Activated T-helper 1 cell treated with anti-CD3 and anti-CD28 coated beads, Interleukin-2, amount 50 U/mL, for 16 hours (primary cell): ENCODE measurements around the gene ATP6V0C.
"Not testable (repeated sequence)": the region's sequence is repeated elsewhere in the genome, so short reads cannot be mapped to it uniquely, and the experiment has no call there.

Experiments used
- DNase-seq, 2 donors: peaks; one replicate each; pipeline ENCODE4 v3.0.0-alpha.2; 2020; ENCODE audit warnings: low read depth in 1 of 2, low spot score in 1 of 2

ATP6V0C gene

DNA sequence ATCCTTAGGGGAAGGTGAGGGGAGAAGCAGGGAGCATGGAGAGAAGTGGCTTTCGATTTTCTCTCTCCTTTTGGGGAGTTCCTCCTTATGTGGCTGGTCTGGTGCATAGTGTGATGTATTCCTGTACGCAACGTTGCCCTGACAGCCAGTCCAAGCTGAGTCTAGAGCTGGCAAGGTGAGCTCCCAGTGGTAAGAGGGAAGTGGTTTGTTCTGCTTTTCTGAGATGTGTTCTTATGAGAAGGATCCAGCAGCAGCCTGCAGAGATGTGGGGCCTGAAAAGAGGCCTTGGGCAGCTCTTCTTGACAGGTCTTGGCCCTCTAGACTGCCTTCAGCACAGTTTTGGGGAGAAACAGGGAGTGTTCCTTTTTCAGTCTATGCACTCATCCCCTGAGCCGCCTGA, 27.2 kb downstream of the ATP6V0C start:
- DNase-seq = not testable (repeated sequence)

DNA sequence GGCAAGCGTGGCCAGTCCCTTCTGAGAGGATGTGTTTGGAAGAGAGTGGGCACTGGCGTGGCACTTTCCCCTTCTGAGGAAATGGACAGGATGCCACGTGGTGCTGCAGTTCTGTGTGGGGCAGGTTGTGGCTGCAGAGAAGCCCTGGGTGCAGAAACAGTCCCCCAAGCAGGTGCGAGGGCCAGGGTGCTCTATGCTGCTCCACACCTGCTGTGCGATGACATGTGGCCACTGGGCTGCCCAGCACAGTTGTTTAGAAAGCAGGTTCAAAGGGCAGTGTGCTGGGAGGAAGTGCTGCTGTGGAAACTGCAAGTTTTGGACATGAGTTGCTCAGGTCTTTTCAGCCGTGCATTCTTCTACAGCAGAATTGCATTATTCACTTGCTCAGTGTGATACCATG, 27.7 kb downstream of the ATP6V0C start:
- DNase-seq = not testable (repeated sequence)

DNA sequence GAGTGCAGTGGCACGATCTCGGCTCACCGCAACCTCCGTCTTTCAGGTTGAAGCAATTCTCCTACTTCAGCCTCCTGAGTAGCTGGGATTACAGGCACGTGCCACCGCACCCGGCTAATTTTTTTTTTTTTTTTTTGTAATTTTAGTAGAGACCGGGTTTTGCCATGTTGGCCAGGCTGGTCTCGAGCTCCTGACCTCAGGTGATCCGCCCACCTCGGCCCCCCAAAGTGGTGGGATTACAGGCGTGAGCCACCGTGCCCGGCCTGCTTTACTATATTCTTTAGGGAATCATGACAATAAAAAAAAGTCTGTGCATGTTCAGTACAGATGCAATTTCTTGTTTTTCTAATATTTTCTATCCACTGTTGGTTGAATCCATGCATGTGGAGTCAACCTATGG, 30.0 kb downstream of the ATP6V0C start:
- not testable (repeated sequence) for DNase-seq

GRCh38 chr16:2550283-2550878, 36.6 kb downstream of the ATP6V0C start:
- DNase-seq = not testable (repeated sequence)

GRCh38 chr16:2551420-2551889, 37.7 kb downstream of the ATP6V0C start:
- not testable (repeated sequence) for DNase-seq

- not testable (repeated sequence) for DNase-seq
These were observed 41.1 kb downstream of the ATP6V0C start for GRCh38 chr16:2554709-2555425.

DNA sequence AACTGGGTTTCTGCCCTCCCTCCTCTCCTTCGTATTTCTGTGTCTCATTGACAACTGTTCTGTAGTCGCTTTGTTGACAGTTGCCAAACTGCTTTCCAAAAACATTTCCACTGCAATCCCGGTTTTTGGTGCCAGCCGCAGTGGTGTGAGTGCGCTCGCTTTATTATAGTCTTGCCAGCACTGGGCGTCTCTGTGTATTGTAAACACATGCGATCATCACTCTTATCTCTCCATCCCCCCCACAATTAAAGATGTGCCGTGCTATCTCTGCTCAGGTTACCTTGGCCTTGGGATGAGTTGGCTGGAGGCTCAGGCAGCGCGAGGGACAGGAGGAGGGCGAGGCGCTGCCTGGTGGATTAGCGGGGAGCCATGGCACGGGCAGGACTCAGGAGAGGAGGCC, 43.4 kb downstream of the ATP6V0C start:
- not testable (repeated sequence) for DNase-seq

- DNase-seq = not testable (repeated sequence)
These were observed 46.5 kb downstream of the ATP6V0C start for GRCh38 chr16:2560131-2560797.

GRCh38 chr16:2560798-2561133, 47.0 kb downstream of the ATP6V0C start:
- DNase-seq = peak in 1 of 2 donors; percentile 27

- not testable (repeated sequence) for DNase-seq
These were observed 53.8 kb downstream of the ATP6V0C start for GRCh38 chr16:2567506-2567905.

DNA sequence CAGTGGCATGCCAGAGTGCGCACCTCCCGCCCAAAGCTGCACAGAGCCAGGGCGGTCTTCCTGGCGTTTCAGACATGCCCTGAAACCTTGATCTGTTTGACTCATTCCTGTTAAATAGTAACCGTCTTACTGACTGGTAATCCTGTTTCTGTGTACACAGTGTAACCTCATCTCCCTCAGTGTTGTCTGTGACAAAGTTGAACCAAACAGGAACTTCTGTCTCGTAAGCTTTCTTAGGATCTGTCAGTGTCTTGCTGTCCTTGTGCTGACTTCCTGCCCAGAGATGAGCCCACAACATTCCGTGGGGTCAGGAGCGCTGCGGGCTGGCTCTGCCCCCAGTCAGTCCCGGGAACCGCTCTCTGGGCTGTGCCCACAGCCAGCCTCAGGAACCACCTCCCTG, 54.8 kb downstream of the ATP6V0C start:
- DNase-seq = not testable (repeated sequence)
